Astrocyte of the cerebellum (primary cell): ENCODE measurements around the gene NOTCH3.

ENCODE experiments used
- DNase-seq: peaks from one replicate; pipeline ENCODE4 v3.0.0-alpha.2; 2011; ENCODE audit warnings: low read depth
- H3K4me3 ChIP-seq: 2 replicates; pipeline ENCODE4 v1.5.1; 2011; ENCODE audit warnings: mild to moderate bottlenecking, low read depth, low read length, moderate library complexity
- in situ Hi-C: cut with HindIII; loops from 2 replicates; pipeline ENCODE4 v1.10.0; 2017; ENCODE audit warnings: low sequenced_read_pairs
- TF ChIP-seq, protein P1 (sequence below): IDR thresholded peaks from 2 replicates; pipeline ENCODE4 v1.5.1; 2012; ENCODE audit warnings: low read length, low read depth, moderate library complexity, mild to moderate bottlenecking; ENCODE audit errors: missing control alignments

The NOTCH3 gene

GRCh38 chr19:15236886-15237285 is 36.1 kb upstream of the NOTCH3 start:
- no peak for DNase-seq
- in situ Hi-C loops, result no loop called here

GRCh38 chr19:15235781-15236180 is 35.0 kb upstream of the NOTCH3 start:
- no peak overlapping the region for H3K4me3 ChIP-seq
- TF ChIP-seq, protein P1, sequence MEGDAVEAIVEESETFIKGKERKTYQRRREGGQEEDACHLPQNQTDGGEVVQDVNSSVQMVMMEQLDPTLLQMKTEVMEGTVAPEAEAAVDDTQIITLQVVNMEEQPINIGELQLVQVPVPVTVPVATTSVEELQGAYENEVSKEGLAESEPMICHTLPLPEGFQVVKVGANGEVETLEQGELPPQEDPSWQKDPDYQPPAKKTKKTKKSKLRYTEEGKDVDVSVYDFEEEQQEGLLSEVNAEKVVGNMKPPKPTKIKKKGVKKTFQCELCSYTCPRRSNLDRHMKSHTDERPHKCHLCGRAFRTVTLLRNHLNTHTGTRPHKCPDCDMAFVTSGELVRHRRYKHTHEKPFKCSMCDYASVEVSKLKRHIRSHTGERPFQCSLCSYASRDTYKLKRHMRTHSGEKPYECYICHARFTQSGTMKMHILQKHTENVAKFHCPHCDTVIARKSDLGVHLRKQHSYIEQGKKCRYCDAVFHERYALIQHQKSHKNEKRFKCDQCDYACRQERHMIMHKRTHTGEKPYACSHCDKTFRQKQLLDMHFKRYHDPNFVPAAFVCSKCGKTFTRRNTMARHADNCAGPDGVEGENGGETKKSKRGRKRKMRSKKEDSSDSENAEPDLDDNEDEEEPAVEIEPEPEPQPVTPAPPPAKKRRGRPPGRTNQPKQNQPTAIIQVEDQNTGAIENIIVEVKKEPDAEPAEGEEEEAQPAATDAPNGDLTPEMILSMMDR, result no peak
- no peak for DNase-seq
- in situ Hi-C loops, result no loop called here

More at GRCh38 chr19:15236886-15237285, 36.1 kb upstream of the NOTCH3 start:
- TF ChIP-seq, protein P1, result no peak
- no peak overlapping the region for H3K4me3 ChIP-seq

GRCh38 chr19:15234431-15235130 is 33.8 kb upstream of the NOTCH3 start:
- in situ Hi-C loops, result no loop called here
- no peak for DNase-seq
- H3K4me3 ChIP-seq, result no peak overlapping the region
- TF ChIP-seq, protein P1, result no peak

DNA sequence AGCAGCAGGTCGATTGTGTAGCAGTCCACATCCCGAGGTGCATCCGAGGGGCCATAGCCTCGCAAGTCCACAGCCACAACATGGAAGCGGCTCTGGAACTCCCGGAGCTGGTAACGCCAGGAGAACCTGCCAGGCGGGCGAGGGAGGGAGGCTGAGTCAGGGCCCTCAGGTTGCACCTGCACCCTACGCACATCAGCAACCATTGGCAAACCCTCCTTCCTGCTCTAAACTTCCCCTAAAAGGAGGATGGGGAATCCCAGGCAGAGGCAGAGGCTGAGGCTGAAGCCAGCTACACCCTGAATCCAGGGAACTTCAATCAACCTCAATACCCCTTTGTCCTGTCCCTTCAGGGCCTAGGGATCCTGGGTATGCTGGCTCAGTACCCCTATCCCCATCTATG is 30.5 kb upstream of the NOTCH3 start:
- TF ChIP-seq, protein P1, result no peak
- no peak for DNase-seq
- no peak overlapping the region for H3K4me3 ChIP-seq
- in situ Hi-C loops, result no loop called here

DNA sequence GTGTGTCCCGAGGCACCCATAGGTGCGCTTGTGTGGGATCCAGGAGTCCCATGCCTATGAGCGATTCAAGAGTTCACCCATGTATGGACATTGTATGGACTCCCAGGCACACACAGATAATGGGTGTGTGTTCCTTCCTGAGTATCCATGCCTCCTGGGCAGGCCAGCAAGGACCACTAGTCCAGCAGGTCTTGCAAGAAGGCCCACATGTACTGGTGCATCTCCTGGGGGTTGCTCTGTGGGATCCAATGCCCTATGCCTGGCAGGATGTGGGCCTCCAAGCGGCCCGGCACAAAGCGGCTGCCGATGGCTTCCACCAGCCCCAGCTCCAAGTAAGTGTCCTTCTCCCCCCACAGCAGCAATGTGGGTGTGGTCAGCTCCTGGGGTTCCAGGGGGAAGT is 26.5 kb upstream of the NOTCH3 start:
- TF ChIP-seq, protein P1, result no peak
- no peak overlapping the region for H3K4me3 ChIP-seq
- no peak for DNase-seq
- in situ Hi-C loops, result no loop called here

- in situ Hi-C loops, result no loop called here
- TF ChIP-seq, protein P1, result no peak
- DNase-seq, result no peak
- no peak overlapping the region for H3K4me3 ChIP-seq
Measured at GRCh38 chr19:15225760-15226159, 25.0 kb upstream of the NOTCH3 start.
